ENCODE measurements around the gene BCLAF3.

BCLAF3 gene

GRCh38 chrX:19987856-19988255 lies 3.0 kb downstream of the BCLAF3 start:
- DNase-seq (ENCODE audit: low read depth, low spot score): no peak
- no peak overlapping the region for H3K4me3 ChIP-seq
- no peaks in the 10 kb centered on the region for H3K36me3 ChIP-seq (ENCODE audit: insufficient read depth, low read length)
- no peak overlapping the region for H3K9ac ChIP-seq (ENCODE audit: insufficient read length)
- H3K9me3 ChIP-seq (ENCODE audit: low read depth, low read length): no peaks in the 10 kb centered on the region
- no peak overlapping the region for H3K27ac ChIP-seq
- no peak for TF ChIP-seq POLR2AphosphoS5 (IDR thresholded peaks at IDR 0.05; ENCODE audit: borderline replicate concordance, low read depth, low read length)
- no peak for TF ChIP-seq EZH2 (IDR thresholded peaks at IDR 0.05)
- no peak for TF ChIP-seq FOXP2 (optimal IDR thresholded peaks at IDR 0.05; ENCODE audit: control extremely low read depth, extremely low read length, insufficient read depth)

DNA sequence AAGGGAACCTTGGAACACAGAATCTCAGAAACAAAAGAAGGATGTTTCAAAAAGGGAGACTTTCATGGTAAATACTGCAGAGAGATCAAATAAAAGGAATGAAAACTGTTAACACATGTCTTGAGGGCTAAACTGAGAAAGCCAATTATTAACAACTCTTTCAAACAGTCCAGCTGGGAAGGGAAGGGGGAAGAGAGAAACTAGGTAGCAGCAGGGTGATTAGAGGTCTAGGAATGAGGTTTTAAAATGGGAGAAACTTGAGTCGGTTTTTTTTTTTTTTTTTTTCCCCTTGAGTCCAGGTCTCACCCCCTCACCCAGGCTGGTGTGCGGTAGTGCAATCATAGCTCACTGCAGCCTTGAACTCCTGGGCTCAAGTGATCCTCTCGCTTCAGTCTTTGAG lies 4.3 kb downstream of the BCLAF3 start:
- Histone ChIP-seq H3K9ac (ENCODE audit: insufficient read length) (no peak overlapping the region), H3K4me3 (no peak overlapping the region), H3K27ac (peak overlapping the region; percentile 17; the same call in 1 of the 2 replicates), H3K9me3 (ENCODE audit: low read depth, low read length) (no peaks in the 10 kb centered on the region), H3K36me3 (ENCODE audit: insufficient read depth, low read length) (no peaks in the 10 kb centered on the region)
- no peak for DNase-seq (ENCODE audit: low read depth, low spot score)
- TF ChIP-seq EZH2 (IDR thresholded peaks at IDR 0.05): no peak
- TF ChIP-seq FOXP2 (optimal IDR thresholded peaks at IDR 0.05; ENCODE audit: control extremely low read depth, extremely low read length, insufficient read depth): no peak
- TF ChIP-seq POLR2AphosphoS5 (IDR thresholded peaks at IDR 0.05; ENCODE audit: borderline replicate concordance, low read depth, low read length): no peak

DNA sequence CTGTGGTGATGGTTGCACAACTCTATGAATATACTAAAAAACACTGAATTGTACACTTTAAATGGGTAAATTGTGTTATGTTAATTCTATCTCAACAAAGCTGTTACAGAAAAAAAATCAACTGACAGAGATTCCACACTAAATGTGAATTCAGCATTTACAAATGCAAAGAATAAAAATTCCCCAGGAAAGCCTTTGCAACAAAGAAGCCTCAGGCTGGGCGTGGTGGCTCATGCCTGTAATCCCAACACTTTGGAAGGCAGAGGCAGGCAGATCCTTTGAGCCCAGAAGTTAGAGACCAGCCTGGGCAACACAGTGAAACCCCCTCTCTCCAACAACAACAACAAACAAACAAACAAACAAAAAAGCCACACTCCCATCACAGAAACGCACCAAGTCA lies 8.9 kb downstream of the BCLAF3 start:
- no peak overlapping the region for H3K9ac ChIP-seq (ENCODE audit: insufficient read length)
- DNase-seq (ENCODE audit: low read depth, low spot score): no peak
- no peaks in the 10 kb centered on the region for H3K9me3 ChIP-seq (ENCODE audit: low read depth, low read length)
- peaks cover 5% of the 10 kb centered on the region; the same call in 1 of the 2 replicates for H3K36me3 ChIP-seq (ENCODE audit: insufficient read depth, low read length)
- no peak overlapping the region for H3K4me3 ChIP-seq
- no peak for TF ChIP-seq POLR2AphosphoS5 (IDR thresholded peaks at IDR 0.05; ENCODE audit: borderline replicate concordance, low read depth, low read length)
- no peak for TF ChIP-seq EZH2 (IDR thresholded peaks at IDR 0.05)
- no peak for TF ChIP-seq FOXP2 (optimal IDR thresholded peaks at IDR 0.05; ENCODE audit: control extremely low read depth, extremely low read length, insufficient read depth)
- peak overlapping the region; percentile 46; the same call in 1 of the 2 replicates for H3K27ac ChIP-seq

DNA sequence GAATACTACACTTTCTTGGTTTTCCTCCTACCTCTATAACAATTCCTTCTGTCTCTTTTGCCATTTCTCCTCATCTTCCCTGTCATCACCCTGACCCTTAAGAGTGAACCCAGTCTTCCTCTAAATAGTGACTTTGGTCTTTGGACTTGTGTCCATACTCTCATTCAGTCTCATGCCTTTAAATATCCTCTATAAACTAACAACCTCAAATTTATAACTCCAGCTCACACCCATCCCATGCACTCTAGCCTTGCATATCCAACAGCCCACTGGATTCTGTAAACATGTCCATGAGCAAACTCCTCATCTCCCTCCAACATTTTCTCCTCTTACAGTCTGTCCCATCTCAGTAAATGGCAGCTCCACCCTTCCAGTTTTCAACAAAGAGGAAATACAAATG lies 15.0 kb downstream of the BCLAF3 start:
- Histone ChIP-seq H3K36me3 (ENCODE audit: insufficient read depth, low read length) (peaks cover 5% of the 10 kb centered on the region; the same call in 1 of the 2 replicates), H3K4me3 (no peak overlapping the region), H3K9me3 (ENCODE audit: low read depth, low read length) (no peaks in the 10 kb centered on the region), H3K9ac (ENCODE audit: insufficient read length) (no peak overlapping the region), H3K27ac (no peak overlapping the region)
- no peak for TF ChIP-seq FOXP2 (optimal IDR thresholded peaks at IDR 0.05; ENCODE audit: control extremely low read depth, extremely low read length, insufficient read depth)
- no peak for TF ChIP-seq POLR2AphosphoS5 (IDR thresholded peaks at IDR 0.05; ENCODE audit: borderline replicate concordance, low read depth, low read length)
- no peak for TF ChIP-seq EZH2 (IDR thresholded peaks at IDR 0.05)
- no peak for DNase-seq (ENCODE audit: low read depth, low spot score)

DNA sequence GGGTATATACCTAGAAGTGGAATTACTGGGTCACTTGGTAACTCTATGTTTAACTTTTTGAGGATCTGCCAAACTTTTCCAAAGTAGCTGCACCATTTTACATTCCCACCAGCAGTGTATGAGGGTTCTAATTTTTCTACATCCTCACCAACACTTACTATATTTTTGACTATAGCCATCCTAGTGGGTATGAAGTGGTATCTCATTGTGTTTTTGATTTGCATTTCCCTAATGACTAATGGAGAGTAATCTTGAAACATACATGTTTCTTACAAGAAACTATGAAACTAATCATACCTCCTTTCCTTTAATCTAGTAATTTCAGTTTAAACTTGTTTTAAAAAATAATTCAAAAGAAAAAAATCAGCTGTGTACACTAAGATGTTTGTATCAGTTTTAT lies 17.9 kb downstream of the BCLAF3 start:
- Histone ChIP-seq H3K4me3 (no peak overlapping the region), H3K9me3 (ENCODE audit: low read depth, low read length) (no peaks in the 10 kb centered on the region), H3K9ac (ENCODE audit: insufficient read length) (no peak overlapping the region), H3K27ac (no peak overlapping the region), H3K36me3 (ENCODE audit: insufficient read depth, low read length) (peaks cover under 1% of the 10 kb centered on the region; the same call in 1 of the 2 replicates)
- no peak for TF ChIP-seq EZH2 (IDR thresholded peaks at IDR 0.05)
- TF ChIP-seq POLR2AphosphoS5 (IDR thresholded peaks at IDR 0.05; ENCODE audit: borderline replicate concordance, low read depth, low read length): no peak
- TF ChIP-seq FOXP2 (optimal IDR thresholded peaks at IDR 0.05; ENCODE audit: control extremely low read depth, extremely low read length, insufficient read depth): no peak
- DNase-seq (ENCODE audit: low read depth, low spot score): no peak

DNA sequence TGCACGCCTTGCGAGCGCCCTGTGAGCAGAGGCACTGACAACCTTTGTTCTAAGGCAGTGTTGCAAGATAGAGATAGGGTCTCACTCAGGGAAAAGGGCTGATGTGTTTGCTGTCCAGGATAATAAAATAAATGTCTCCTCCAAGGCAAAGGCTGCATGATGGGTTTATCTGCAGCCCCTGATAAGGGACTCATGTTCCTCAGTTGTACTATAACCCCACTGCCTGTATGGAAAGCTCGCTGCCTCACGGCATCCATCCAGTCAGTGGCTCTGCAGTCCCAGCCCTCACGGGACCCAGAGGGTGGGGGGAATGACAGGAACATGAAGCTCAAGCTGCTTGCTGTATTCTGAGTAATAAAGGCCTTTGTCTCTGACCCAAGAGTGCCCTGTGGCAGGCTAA lies 22.6 kb downstream of the BCLAF3 start:
- TF ChIP-seq FOXP2 (optimal IDR thresholded peaks at IDR 0.05; ENCODE audit: control extremely low read depth, extremely low read length, insufficient read depth): no peak
- TF ChIP-seq POLR2AphosphoS5 (IDR thresholded peaks at IDR 0.05; ENCODE audit: borderline replicate concordance, low read depth, low read length): no peak
- TF ChIP-seq EZH2 (IDR thresholded peaks at IDR 0.05): no peak
- H3K9me3 ChIP-seq (ENCODE audit: low read depth, low read length): no peaks in the 10 kb centered on the region
- H3K4me3 ChIP-seq: no peak overlapping the region
- DNase-seq (ENCODE audit: low read depth, low spot score): no peak
- H3K9ac ChIP-seq (ENCODE audit: insufficient read length): no peak overlapping the region
- H3K27ac ChIP-seq: no peak overlapping the region
- H3K36me3 ChIP-seq (ENCODE audit: insufficient read depth, low read length): no peaks in the 10 kb centered on the region

- no peak overlapping the region for H3K9ac ChIP-seq (ENCODE audit: insufficient read length)
- H3K36me3 ChIP-seq (ENCODE audit: insufficient read depth, low read length): no peaks in the 10 kb centered on the region
- H3K27ac ChIP-seq: no peak overlapping the region
- no peak for TF ChIP-seq POLR2AphosphoS5 (IDR thresholded peaks at IDR 0.05; ENCODE audit: borderline replicate concordance, low read depth, low read length)
- no peak for TF ChIP-seq EZH2 (IDR thresholded peaks at IDR 0.05)
- no peak for TF ChIP-seq FOXP2 (optimal IDR thresholded peaks at IDR 0.05; ENCODE audit: control extremely low read depth, extremely low read length, insufficient read depth)
- no peak for DNase-seq (ENCODE audit: low read depth, low spot score)
- no peak overlapping the region for H3K4me3 ChIP-seq
- no peaks in the 10 kb centered on the region for H3K9me3 ChIP-seq (ENCODE audit: low read depth, low read length)
Measured at GRCh38 chrX:19966056-19966455, 24.8 kb downstream of the BCLAF3 start.

DNA sequence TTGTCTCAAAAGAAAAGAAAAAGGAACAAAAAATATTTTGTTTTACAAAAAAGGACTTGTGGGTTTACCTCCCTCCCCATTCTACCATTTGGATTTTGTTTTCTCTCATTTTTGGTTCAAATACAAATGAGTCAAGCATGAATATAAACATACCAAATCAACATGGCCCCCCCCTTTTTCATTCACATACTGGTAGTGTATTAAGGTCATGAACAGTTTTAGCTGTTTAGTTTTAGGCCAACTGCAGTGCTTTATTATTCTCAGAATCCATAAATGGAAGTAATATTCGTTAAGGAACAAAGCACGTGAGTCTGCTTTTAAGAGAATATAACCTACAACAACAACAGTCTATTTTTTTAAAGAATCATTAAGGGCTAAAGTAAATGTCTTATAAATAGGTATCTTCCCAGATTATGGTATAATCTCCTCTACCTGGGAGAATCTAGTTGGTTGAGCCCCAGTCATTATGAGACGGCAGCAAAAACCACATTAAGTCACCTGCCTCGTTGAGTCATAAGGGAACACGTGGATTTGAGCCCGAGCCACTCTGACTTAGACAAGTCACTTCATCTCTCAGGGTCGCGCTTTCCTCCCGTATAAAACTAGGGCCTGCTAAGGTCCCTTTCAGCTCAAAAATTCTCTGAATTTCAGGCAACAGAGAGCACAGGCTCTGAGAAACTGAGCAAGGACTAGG lies 26.7 kb downstream of the BCLAF3 start:
- H3K9me3 ChIP-seq (ENCODE audit: low read depth, low read length): no peaks in the 10 kb centered on the region
- H3K27ac ChIP-seq: no peak overlapping the region
- no peak overlapping the region for H3K4me3 ChIP-seq
- H3K36me3 ChIP-seq (ENCODE audit: insufficient read depth, low read length): no peaks in the 10 kb centered on the region
- TF ChIP-seq FOXP2 (optimal IDR thresholded peaks at IDR 0.05; ENCODE audit: control extremely low read depth, extremely low read length, insufficient read depth) (no peak), POLR2AphosphoS5 (IDR thresholded peaks at IDR 0.05; ENCODE audit: borderline replicate concordance, low read depth, low read length) (no peak), EZH2 (IDR thresholded peaks at IDR 0.05) (no peak)
- H3K9ac ChIP-seq (ENCODE audit: insufficient read length): no peak overlapping the region
- no peak for DNase-seq (ENCODE audit: low read depth, low spot score)

DNA sequence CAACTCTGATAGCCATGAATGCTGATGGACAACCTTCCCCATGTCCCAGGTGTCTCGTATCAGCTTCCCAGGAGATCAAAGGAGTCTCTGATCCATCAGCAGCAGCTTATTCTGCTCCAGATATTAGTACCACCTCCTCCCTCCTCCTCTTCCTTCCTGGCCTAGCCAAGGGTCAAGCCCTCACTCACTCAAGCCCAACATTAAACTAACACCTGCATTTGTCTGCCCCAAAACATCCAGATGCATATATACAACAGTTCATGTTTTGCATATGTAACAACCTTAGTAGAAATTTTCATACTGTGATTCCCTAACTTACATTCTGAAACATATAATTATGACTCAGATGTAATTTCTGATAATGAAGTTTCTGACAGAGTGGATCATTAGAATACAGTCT lies 29.9 kb downstream of the BCLAF3 start:
- Histone ChIP-seq H3K36me3 (ENCODE audit: insufficient read depth, low read length) (no peaks in the 10 kb centered on the region), H3K9ac (ENCODE audit: insufficient read length) (no peak overlapping the region), H3K4me3 (no peak overlapping the region), H3K27ac (no peak overlapping the region), H3K9me3 (ENCODE audit: low read depth, low read length) (no peaks in the 10 kb centered on the region)
- no peak for DNase-seq (ENCODE audit: low read depth, low spot score)
- no peak for TF ChIP-seq EZH2 (IDR thresholded peaks at IDR 0.05)
- TF ChIP-seq POLR2AphosphoS5 (IDR thresholded peaks at IDR 0.05; ENCODE audit: borderline replicate concordance, low read depth, low read length): no peak
- TF ChIP-seq FOXP2 (optimal IDR thresholded peaks at IDR 0.05; ENCODE audit: control extremely low read depth, extremely low read length, insufficient read depth): no peak
